DND-41 (cell line): ENCODE measurements around the gene SHROOM1.
A peak's percentile ranks its signal among the peaks of the same experiment; 100 is the strongest.

Experiments used
- EZH2 ChIP-seq: IDR thresholded peaks from 3 replicates; pipeline ENCODE4 v1.6.1; 2012; ENCODE audit warnings: borderline replicate concordance, low read depth, mild to moderate bottlenecking, moderate library complexity, low read length, inconsistent platforms; ENCODE audit not compliant: severe bottlenecking
- TF ChIP-seq, protein P1 (sequence below): IDR thresholded peaks from 2 replicates; pipeline ENCODE4 v1.5.1; 2012; ENCODE audit warnings: borderline replicate concordance, low read length, moderate library complexity, mild to moderate bottlenecking; ENCODE audit not compliant: poor library complexity, severe bottlenecking; ENCODE audit errors: extremely low read depth

DNA sequence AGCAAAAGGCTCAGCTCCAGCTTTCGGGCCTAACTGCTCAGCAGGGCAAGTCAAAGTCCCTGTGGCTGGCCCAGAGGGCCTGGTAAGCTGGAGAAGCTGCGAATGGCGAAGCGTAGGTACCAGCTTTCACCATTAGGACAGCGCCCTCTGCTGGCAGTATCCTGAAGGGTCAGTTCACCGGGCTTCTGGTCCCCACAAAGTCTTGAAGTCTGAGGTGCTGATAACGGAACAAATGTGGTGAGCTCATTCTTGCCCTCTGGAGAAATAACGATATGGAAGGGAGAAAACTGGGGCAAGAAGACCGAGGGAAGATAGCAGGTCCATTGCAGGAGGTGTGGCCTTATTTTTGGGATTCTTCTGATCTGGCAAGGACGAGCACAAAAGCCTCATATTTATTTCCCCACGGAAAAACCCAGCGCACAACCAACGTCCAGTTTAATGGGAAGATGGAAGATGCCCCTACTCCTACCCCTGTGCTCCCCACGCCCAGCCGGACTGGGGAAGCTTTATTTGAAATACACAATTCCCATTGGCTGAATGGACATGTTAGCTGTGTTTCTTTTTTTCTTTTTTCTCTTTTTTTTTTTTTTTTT, 10.2 kb downstream of the SHROOM1 start:
- no peak for TF ChIP-seq EZH2
- TF ChIP-seq, protein P1, sequence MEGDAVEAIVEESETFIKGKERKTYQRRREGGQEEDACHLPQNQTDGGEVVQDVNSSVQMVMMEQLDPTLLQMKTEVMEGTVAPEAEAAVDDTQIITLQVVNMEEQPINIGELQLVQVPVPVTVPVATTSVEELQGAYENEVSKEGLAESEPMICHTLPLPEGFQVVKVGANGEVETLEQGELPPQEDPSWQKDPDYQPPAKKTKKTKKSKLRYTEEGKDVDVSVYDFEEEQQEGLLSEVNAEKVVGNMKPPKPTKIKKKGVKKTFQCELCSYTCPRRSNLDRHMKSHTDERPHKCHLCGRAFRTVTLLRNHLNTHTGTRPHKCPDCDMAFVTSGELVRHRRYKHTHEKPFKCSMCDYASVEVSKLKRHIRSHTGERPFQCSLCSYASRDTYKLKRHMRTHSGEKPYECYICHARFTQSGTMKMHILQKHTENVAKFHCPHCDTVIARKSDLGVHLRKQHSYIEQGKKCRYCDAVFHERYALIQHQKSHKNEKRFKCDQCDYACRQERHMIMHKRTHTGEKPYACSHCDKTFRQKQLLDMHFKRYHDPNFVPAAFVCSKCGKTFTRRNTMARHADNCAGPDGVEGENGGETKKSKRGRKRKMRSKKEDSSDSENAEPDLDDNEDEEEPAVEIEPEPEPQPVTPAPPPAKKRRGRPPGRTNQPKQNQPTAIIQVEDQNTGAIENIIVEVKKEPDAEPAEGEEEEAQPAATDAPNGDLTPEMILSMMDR, result peak; percentile 88
